K562 (cell line): ENCODE results near the gene SBNO1. TPM values are rescaled to one million over a fixed set of nuclear protein-coding genes. Genes with fewer than 3 reads are reported as not detected.

ENCODE experiments used
- ATF3 ChIP-seq, 2 experiments: fragments of 450-650 bp in 1 of 2; sonication (generic) in 1 of 2; formaldehyde crosslinking in 1 of 2; IDR thresholded peaks in 1 of 2; conservative IDR thresholded peaks in 1 of 2; 2 replicates each; pipeline versions ENCODE4 v1.6.1 to v1.8.1; 2016 to 2023; ENCODE audit warnings: mild to moderate bottlenecking in 2 of 2, moderate library complexity in 2 of 2, inconsistent platforms in 1 of 2, missing genetic modification reagents in 1 of 2
- CC2D1A ChIP-seq: fragments of 450-650 bp; IDR thresholded peaks from 2 replicates; pipeline ENCODE4 v1.6.1; 2017; ENCODE audit warnings: mild to moderate bottlenecking
- CTBP1 ChIP-seq: fragments of 450-650 bp; IDR thresholded peaks from 2 replicates; pipeline ENCODE4 v1.6.1; 2016; ENCODE audit warnings: borderline replicate concordance
- CXXC5 ChIP-seq: fragments of 250-450 bp; sonication (Bioruptor Pico); IDR thresholded peaks from 2 replicates; pipeline ENCODE4 v1.8.0; 2022; ENCODE audit warnings: inconsistent platforms, mild to moderate bottlenecking, moderate library complexity
- E2F1 ChIP-seq: sonication (generic); formaldehyde crosslinking; IDR thresholded peaks from 2 replicates; pipeline ENCODE4 v1.8.1; 2023; ENCODE audit warnings: mild to moderate bottlenecking, missing genetic modification reagents, moderate library complexity
- GABPB1 ChIP-seq: sonication (generic); formaldehyde crosslinking; IDR thresholded peaks from 2 replicates; pipeline ENCODE4 v1.8.0; 2022; ENCODE audit warnings: mild to moderate bottlenecking, missing genetic modification reagents
- MAFF ChIP-seq: IDR thresholded peaks from 2 replicates; pipeline ENCODE4 v1.6.1; 2012; ENCODE audit warnings: low read length, improper control_type of control experiment
- MECOM ChIP-seq: fragments of 250-450 bp; sonication (Bioruptor Pico); IDR thresholded peaks from 2 replicates; pipeline ENCODE4 v1.8.0; 2022; ENCODE audit warnings: inconsistent platforms
- NFRKB ChIP-seq: fragments of 450-650 bp; IDR thresholded peaks from 2 replicates; pipeline ENCODE4 v1.6.1; 2016; ENCODE audit warnings: low read depth
- NRF1 ChIP-seq, 2 experiments: fragments of 450-650 bp; IDR thresholded peaks in 1 of 2; conservative IDR thresholded peaks in 1 of 2; 2 replicates each; pipeline ENCODE4 v1.6.1; 2014; ENCODE audit warnings: mild to moderate bottlenecking in 2 of 2
- PBX2 ChIP-seq, 2 experiments: IDR thresholded peaks in 1 of 2; conservative IDR thresholded peaks in 1 of 2; 2 replicates each; pipeline ENCODE4 v1.6.1; 2016; ENCODE audit warnings: low read depth in 2 of 2, mild to moderate bottlenecking in 1 of 2, missing compliant biosample characterization in 1 of 2, missing genetic modification characterization in 1 of 2, moderate library complexity in 1 of 2
- SMAD4 ChIP-seq: fragments of 250-450 bp; sonication (Bioruptor Pico); conservative IDR thresholded peaks from 2 replicates; pipeline ENCODE4 v1.8.0; 2021; ENCODE audit warnings: inconsistent platforms, mild to moderate bottlenecking, moderate library complexity
- SP1 ChIP-seq: sonication (generic); formaldehyde crosslinking; IDR thresholded peaks from 2 replicates; pipeline ENCODE4 v1.8.1; 2022; ENCODE audit warnings: mild to moderate bottlenecking, missing genetic modification reagents
- THRB ChIP-seq: fragments of 450-650 bp; formaldehyde crosslinking; conservative IDR thresholded peaks from 2 replicates; pipeline ENCODE4 v1.4.0; 2022; ENCODE audit warnings: mild to moderate bottlenecking, missing genetic modification characterization
- VEZF1 ChIP-seq: fragments of 200-800 bp; sonication (Bioruptor generic); IDR thresholded peaks from 2 replicates; pipeline ENCODE4 v1.6.1; 2017; ENCODE audit warnings: missing genetic modification characterization, missing compliant biosample characterization
- ZNF140 ChIP-seq: fragments of 250-450 bp; sonication (Bioruptor Pico); IDR thresholded peaks from 2 replicates; pipeline ENCODE4 v1.8.0; 2021; ENCODE audit warnings: moderate library complexity, mild to moderate bottlenecking, inconsistent platforms
- ZNF239 ChIP-seq: fragments of 250-450 bp; sonication (Bioruptor Pico); IDR thresholded peaks from 2 replicates; pipeline ENCODE4 v1.4.0; 2020; ENCODE audit warnings: mild to moderate bottlenecking
- ZNF263 ChIP-seq: sonication (generic); formaldehyde crosslinking; IDR thresholded peaks from 2 replicates; pipeline ENCODE4 v1.8.0; 2022; ENCODE audit warnings: mild to moderate bottlenecking, missing genetic modification reagents, borderline replicate concordance
- ZNF324 ChIP-seq: fragments of 250-450 bp; sonication (Bioruptor Pico); IDR thresholded peaks from 2 replicates; pipeline ENCODE4 v1.4.0; 2020; ENCODE audit warnings: mild to moderate bottlenecking
- polyA plus RNA-seq, 8 experiments: library from polyadenylated mRNA; depleted of rRNA in 4 of 8; stranded (reverse) in 5 of 8; unstranded in 3 of 8; fragments of >200 nt; fragmentation: Nextera tagmentation in 2 of 8; fragmentation: Illumina TruSeq in 1 of 8; extraction: Ambion mirVana in 2 of 8; extraction: Trizol in 1 of 8; gene quantifications; 2 replicates each; pipeline versions ENCODE4 v1.2.1 to v1.2.3, GENCODE V29; 2011 to 2014; ENCODE audit warnings: inconsistent platforms in 1 of 8, missing spikeins in 1 of 8
- total RNA-seq, 7 experiments: library from RNA; depleted of rRNA in 6 of 7; stranded (reverse); fragments of >200 nt in 6 of 7; fragmentation: Illumina TruSeq in 2 of 7; extraction: Trizol in 2 of 7; gene quantifications; 2 replicates each; pipeline versions ENCODE4 v1.2.1 to v1.2.3, GENCODE V29; 2011 to 2021; ENCODE audit warnings: low replicate concordance in 1 of 7

Gene SBNO1
- total and polyA plus RNA-seq, 9 of the 15 experiments (the other 6 are each of a cell fraction or from before 2014, with no cell fraction given) = 14.9 to 77.1 (median 35.9) TPM

- TF ChIP-seq ZNF239 (CRISPR knock-in tag) (no peak), CXXC5 (CRISPR knock-in tag) (peak; percentile 21), SP1 (CRISPR knock-in tag) (peak; percentile 79), PBX2 (CRISPR knock-in tag; IDR thresholded peaks at IDR 0.05; ENCODE audit: low read depth) (no peak), PBX2 (tag; conservative IDR thresholded peaks at IDR 0.05; ENCODE audit: low read depth) (peak; percentile 81), SMAD4 (peak; percentile 8), ZNF324 (CRISPR knock-in tag) (peak; percentile 9; the same call in 1 of the 2 replicates), THRB (CRISPR knock-in tag) (peak; percentile 77; the same call in 1 of the 2 replicates), NRF1 (conservative IDR thresholded peaks at IDR 0.05 in 1 of 2, IDR thresholded peaks at IDR 0.05 in 1 of 2) (peak; percentile 24 to 33; a peak in 2 of 4 replicates), CTBP1 (peak; percentile 63), ZNF263 (CRISPR knock-in tag) (peak; percentile 31; the same call in 1 of the 2 replicates), GABPB1 (CRISPR knock-in tag) (no peak), ZNF140 (no peak), VEZF1 (CRISPR knock-in tag) (0 out of 2 replicates have a peak, but pooled peaks have one; percentile 3), MECOM (no peak), CC2D1A (peak; percentile 34; the same call in 1 of the 2 replicates), NFRKB (peak; percentile 46; the same call in 1 of the 2 replicates), ATF3 (IDR thresholded peaks at IDR 0.05) (0 out of 2 replicates have a peak, but pooled peaks have one; percentile 7), ATF3 (CRISPR knock-in tag; conservative IDR thresholded peaks at IDR 0.05) (peak; percentile 77; the same call in 1 of the 2 replicates), E2F1 (CRISPR knock-in tag) (peak; percentile 58; the same call in 1 of the 2 replicates), MAFF (peak; percentile 18; the same call in 1 of the 2 replicates)
These were observed 23.0 kb upstream of the SBNO1 start (continued) for GRCh38 chr12:123387508-123388176.
